CD4-positive, alpha-beta T cell (primary cell): Measurements from ENCODE around the gene B4GALT2. TPM values are rescaled to one million over a fixed set of nuclear protein-coding genes. Genes with fewer than 3 reads are reported as not detected.

ENCODE experiments used
- ATAC-seq: fragments of 200-7000 bp; cut with Tn5 transposase; one replicate; pipeline ENCODE4 v1.10.0; 2022; ENCODE audit warnings: mild to moderate bottlenecking; ENCODE audit not compliant: poor library complexity
- CTCF ChIA-PET: fragments of 350-600 bp; sonication (Branson Sonifier 250); formaldehyde crosslinking; loops from one replicate; lab custom pipeline; 2021; ENCODE audit warnings: antibody characterized with exemption, inconsistent platforms; lab: Charles Lee
- POLR2A ChIA-PET: fragments of 350-600 bp; sonication (Branson Sonifier 250); formaldehyde crosslinking; loops from one replicate; lab custom pipeline; 2021; ENCODE audit warnings: antibody characterized with exemption, inconsistent platforms; lab: Charles Lee
- DNase-seq, 14 experiments: peaks; one replicate each; pipeline ENCODE4 v3.0.0-alpha.2; 2013 to 2020; ENCODE audit warnings: mixed read lengths in 2 of 14
- H3K27ac ChIP-seq, 2 donors: one replicate each; pipeline versions ENCODE4 v1.5.1 to v1.7.0; 2013; ENCODE audit warnings: low read length in 2 of 2, low read depth in 1 of 2, mild to moderate bottlenecking in 1 of 2
- H3K27me3 ChIP-seq, 2 experiments: 1 replicate in 1 of 2; 2 replicates in 1 of 2; pipeline versions ENCODE4 v1.6.1 to v1.7.0; 2013; ENCODE audit warnings: low read length in 2 of 2, control low read depth in 1 of 2, mild to moderate bottlenecking in 1 of 2, moderate library complexity in 1 of 2; ENCODE audit not compliant: insufficient read depth in 2 of 2, control insufficient read depth in 1 of 2
- H3K36me3 ChIP-seq: one replicate; pipeline ENCODE4 v1.6.1; 2013; ENCODE audit warnings: low read length, control low read depth; ENCODE audit not compliant: insufficient read depth
- H3K4me1 ChIP-seq: one replicate; pipeline ENCODE4 v1.6.1; 2013; ENCODE audit warnings: low read length, control low read depth; ENCODE audit not compliant: insufficient read depth
- H3K4me3 ChIP-seq: one replicate; pipeline ENCODE4 v1.5.1; 2013; ENCODE audit warnings: mild to moderate bottlenecking, low read length, moderate library complexity
- H3K9me3 ChIP-seq, 2 experiments: 1 replicate in 1 of 2; 2 replicates in 1 of 2; pipeline versions ENCODE4 v1.6.1 to v1.7.0; 2013; ENCODE audit warnings: low read length in 2 of 2, mild to moderate bottlenecking in 2 of 2, control low read depth in 1 of 2, moderate library complexity in 1 of 2; ENCODE audit not compliant: control insufficient read depth in 1 of 2, insufficient read depth in 1 of 2
- H3K27ac Mint-ChIP-seq: one replicate; pipeline ENCODE4 v1.8.0; 2020; ENCODE audit warnings: mixed read lengths
- H3K27me3 Mint-ChIP-seq: one replicate; pipeline ENCODE4 v1.8.0; 2021; ENCODE audit warnings: mixed read lengths
- H3K36me3 Mint-ChIP-seq: one replicate; pipeline ENCODE4 v1.8.0; 2021; ENCODE audit warnings: low read depth, mixed read lengths
- H3K4me1 Mint-ChIP-seq: one replicate; pipeline ENCODE4 v1.8.0; 2021; ENCODE audit warnings: low read depth, mixed read lengths
- H3K4me3 Mint-ChIP-seq: one replicate; pipeline ENCODE4 v1.8.0; 2020; ENCODE audit warnings: mild to moderate bottlenecking, mixed read lengths
- H3K9me3 Mint-ChIP-seq: one replicate; pipeline ENCODE4 v1.8.0; 2020; ENCODE audit warnings: mixed read lengths
- CTCF ChIP-seq: fragments of 200-600 bp; IDR thresholded peaks from one replicate; pipeline ENCODE4 v1.8.0; 2022; ENCODE audit warnings: antibody characterized with exemption, mild to moderate bottlenecking
- intact Hi-C, 2 experiments: fragments of 100-400 bp; cut with DNase I in 1 of 2; cut with micrococcal nuclease in 1 of 2; formaldehyde crosslinking; loops; one replicate each; pipeline versions ENCODE4 v1.15.1 to v1.9.0; 2023 to 2025; cut with DNase I, micrococcal nuclease
- total RNA-seq, 174 experiments: library from RNA in 2 of 174; stranded (reverse) in 2 of 174; gene quantifications; one replicate each; pipeline ENCODE4 v1.2.3 and lab custom pipeline; 2021 to 2026

The B4GALT2 gene
- total RNA-seq, 2 experiments from 2014 or later: 0.22 to 0.34 TPM

- POLR2A ChIA-PET: no interaction called here
- H3K27ac ChIP-seq: no peak overlapping the region
- ATAC-seq: no peak
These were observed 4.4 kb downstream of the B4GALT2 start for GRCh38 chr1:43983253-43983899.

GRCh38 chr1:43984855-43985254, 5.8 kb downstream of the B4GALT2 start:
- intact Hi-C loops: no loop called here
- POLR2A ChIA-PET: no interaction called here
- Histone ChIP-seq H3K4me3 (no peak overlapping the region), H3K4me1 (peaks cover 9% of the 10 kb centered on the region), H3K9me3 (no peaks in the 10 kb centered on the region), H3K27me3 (peaks cover 3 to 4% of the 10 kb centered on the region in 2 experiments), H3K27ac (no peak overlapping the region), H3K36me3 (no peaks in the 10 kb centered on the region)
- peaks cover 2% of the 10 kb centered on the region for H3K4me1 Mint-ChIP-seq
- H3K36me3 Mint-ChIP-seq: peaks cover 3% of the 10 kb centered on the region
- CTCF ChIA-PET: no interaction called here
- H3K27ac Mint-ChIP-seq: no peak overlapping the region
- DNase-seq: no peak
- peaks cover 10% of the 10 kb centered on the region for H3K27me3 Mint-ChIP-seq
- no peak for TF ChIP-seq CTCF
- no peak overlapping the region for H3K4me3 Mint-ChIP-seq
- H3K9me3 Mint-ChIP-seq: no peaks in the 10 kb centered on the region
- ATAC-seq: no peak

More at GRCh38 chr1:43983253-43983899, 4.4 kb downstream of the B4GALT2 start:
- intact Hi-C loops: no loop called here
- peaks cover 13% of the 10 kb centered on the region for H3K27me3 Mint-ChIP-seq
- no peak overlapping the region for H3K4me3 Mint-ChIP-seq
- TF ChIP-seq CTCF: no peak
- no peak for DNase-seq
- Histone ChIP-seq H3K27me3 (peaks cover 5 to 7% of the 10 kb centered on the region in 2 experiments), H3K36me3 (peaks cover 1% of the 10 kb centered on the region), H3K4me3 (no peak overlapping the region), H3K9me3 (no peaks in the 10 kb centered on the region), H3K4me1 (peaks cover 18% of the 10 kb centered on the region)
- H3K9me3 Mint-ChIP-seq: no peaks in the 10 kb centered on the region
- H3K36me3 Mint-ChIP-seq: peaks cover 10% of the 10 kb centered on the region
- no peak overlapping the region for H3K27ac Mint-ChIP-seq
- CTCF ChIA-PET: no interaction called here
- H3K4me1 Mint-ChIP-seq: peaks cover 9% of the 10 kb centered on the region

GRCh38 chr1:43985984-43986595, 7.1 kb downstream of the B4GALT2 start:
- TF ChIP-seq CTCF: no peak
- Mint-ChIP-seq H3K4me3 (no peak overlapping the region), H3K9me3 (no peaks in the 10 kb centered on the region), H3K36me3 (no peaks in the 10 kb centered on the region), H3K27me3 (no peaks in the 10 kb centered on the region), H3K4me1 (no peaks in the 10 kb centered on the region), H3K27ac (no peak overlapping the region)
- DNase-seq: no peak
- no peak for ATAC-seq
- CTCF ChIA-PET: no interaction called here
- Histone ChIP-seq H3K4me3 (no peak overlapping the region), H3K27ac (no peak overlapping the region), H3K9me3 (no peaks in the 10 kb centered on the region), H3K36me3 (no peaks in the 10 kb centered on the region), H3K27me3 (no peaks in the 10 kb centered on the region), H3K4me1 (peaks cover 4% of the 10 kb centered on the region)
- intact Hi-C loops: no loop called here
- POLR2A ChIA-PET: no interaction called here
